Measurements from ENCODE around the gene TRIP11.

The TRIP11 gene

GRCh38 chr14:91977884-91978283 lies 62.0 kb downstream of the TRIP11 start:
- TF ChIP-seq, protein P1, sequence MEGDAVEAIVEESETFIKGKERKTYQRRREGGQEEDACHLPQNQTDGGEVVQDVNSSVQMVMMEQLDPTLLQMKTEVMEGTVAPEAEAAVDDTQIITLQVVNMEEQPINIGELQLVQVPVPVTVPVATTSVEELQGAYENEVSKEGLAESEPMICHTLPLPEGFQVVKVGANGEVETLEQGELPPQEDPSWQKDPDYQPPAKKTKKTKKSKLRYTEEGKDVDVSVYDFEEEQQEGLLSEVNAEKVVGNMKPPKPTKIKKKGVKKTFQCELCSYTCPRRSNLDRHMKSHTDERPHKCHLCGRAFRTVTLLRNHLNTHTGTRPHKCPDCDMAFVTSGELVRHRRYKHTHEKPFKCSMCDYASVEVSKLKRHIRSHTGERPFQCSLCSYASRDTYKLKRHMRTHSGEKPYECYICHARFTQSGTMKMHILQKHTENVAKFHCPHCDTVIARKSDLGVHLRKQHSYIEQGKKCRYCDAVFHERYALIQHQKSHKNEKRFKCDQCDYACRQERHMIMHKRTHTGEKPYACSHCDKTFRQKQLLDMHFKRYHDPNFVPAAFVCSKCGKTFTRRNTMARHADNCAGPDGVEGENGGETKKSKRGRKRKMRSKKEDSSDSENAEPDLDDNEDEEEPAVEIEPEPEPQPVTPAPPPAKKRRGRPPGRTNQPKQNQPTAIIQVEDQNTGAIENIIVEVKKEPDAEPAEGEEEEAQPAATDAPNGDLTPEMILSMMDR (conservative IDR thresholded peaks at IDR 0.05; ENCODE audit: low read depth), result no peak
- POLR2A ChIA-PET (ENCODE audit: low non-redundant PET), result no interaction called here
- no peak for DNase-seq (ENCODE audit: low spot score)
- CTCF ChIA-PET, result interaction anchor here (0.6 kb wide), 1 partner anchor 524 kb away, joined by 4 read pairs; no protein-coding TSS in a partner anchor
- no peak overlapping the region for H3K27ac ChIP-seq

GRCh38 chr14:91975763-91976162 lies 64.1 kb downstream of the TRIP11 start:
- TF ChIP-seq, protein P1 (conservative IDR thresholded peaks at IDR 0.05; ENCODE audit: low read depth), result no peak
- no peak overlapping the region for H3K27ac ChIP-seq
- ChIA-PET POLR2A (ENCODE audit: low non-redundant PET) (no interaction called here), CTCF (interaction anchor here (0.6 to 0.7 kb wide), 2 partner anchors 427 to 1698 kb away, joined by 3 read pairs; no protein-coding TSS in a partner anchor)
- DNase-seq (ENCODE audit: low spot score), result no peak

GRCh38 chr14:91971188-91971778 lies 68.6 kb downstream of the TRIP11 start:
- DNase-seq (ENCODE audit: low spot score), result no peak
- CTCF ChIA-PET, result interaction anchor here (0.7 kb wide), 1 partner anchor 30 kb away, joined by 5 read pairs; no protein-coding TSS in a partner anchor
- POLR2A ChIA-PET (ENCODE audit: low non-redundant PET), result no interaction called here
- TF ChIP-seq, protein P1 (conservative IDR thresholded peaks at IDR 0.05; ENCODE audit: low read depth), result no peak
- H3K27ac ChIP-seq, result no peak overlapping the region

DNA sequence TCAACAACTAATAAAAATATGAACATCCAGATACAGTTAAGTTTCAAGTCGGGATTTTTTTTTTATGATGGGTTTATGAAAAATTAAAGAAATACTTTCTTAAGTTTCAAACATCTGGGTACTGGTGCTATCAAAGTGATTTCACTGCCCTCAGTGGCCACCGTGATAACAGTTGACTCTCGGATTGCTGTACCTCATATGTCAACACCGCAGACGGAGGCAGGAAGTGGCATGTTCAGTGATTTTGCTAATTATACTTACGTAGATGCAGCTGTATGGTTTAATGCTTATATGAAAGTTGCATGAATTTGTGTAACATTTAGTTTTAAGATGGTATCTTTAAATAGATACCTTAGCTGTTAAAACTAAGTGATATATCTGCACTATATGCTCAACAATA lies 71.6 kb downstream of the TRIP11 start:
- TF ChIP-seq, protein P1 (conservative IDR thresholded peaks at IDR 0.05; ENCODE audit: low read depth), result no peak
- POLR2A ChIA-PET (ENCODE audit: low non-redundant PET), result no interaction called here
- CTCF ChIA-PET, result no interaction called here
- no peak for DNase-seq (ENCODE audit: low spot score)
- no peak overlapping the region for H3K27ac ChIP-seq

- POLR2A ChIA-PET (ENCODE audit: low non-redundant PET), result no interaction called here
- no peak for DNase-seq (ENCODE audit: low spot score)
- CTCF ChIA-PET, result no interaction called here
- H3K27ac ChIP-seq, result no peak overlapping the region
- TF ChIP-seq, protein P1 (conservative IDR thresholded peaks at IDR 0.05; ENCODE audit: low read depth), result no peak
These were observed 75.1 kb downstream of the TRIP11 start for GRCh38 chr14:91964724-91965123.

DNA sequence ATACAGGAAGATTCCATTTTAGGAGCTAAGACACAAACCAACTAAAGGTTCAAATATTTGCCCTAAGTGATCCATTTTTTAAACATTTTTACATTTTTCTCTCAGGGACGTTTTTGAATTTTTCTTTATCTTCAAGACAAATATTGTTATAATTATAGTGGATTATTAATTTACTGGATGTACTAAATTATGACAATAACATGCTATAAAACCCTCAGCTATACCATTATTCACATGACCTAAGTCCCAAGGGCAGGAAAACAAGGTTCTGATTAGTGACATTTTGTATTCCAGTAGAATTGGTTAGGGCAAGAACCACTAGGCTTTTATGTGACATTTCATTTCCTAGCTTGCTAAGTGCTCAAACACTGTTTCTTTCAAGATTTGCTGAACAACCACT lies 75.8 kb downstream of the TRIP11 start:
- no peak for DNase-seq (ENCODE audit: low spot score)
- H3K27ac ChIP-seq, result no peak overlapping the region
- POLR2A ChIA-PET (ENCODE audit: low non-redundant PET), result no interaction called here
- TF ChIP-seq, protein P1 (conservative IDR thresholded peaks at IDR 0.05; ENCODE audit: low read depth), result no peak
- CTCF ChIA-PET, result no interaction called here

All from RWPE1 (cell line).